Medulla oblongata (tissue), 1 donor: Measurements from ENCODE around the gene BRWD1.
A peak's percentile ranks its signal among the peaks of the same experiment; 100 is the strongest.
"Not testable (repeated sequence)": the region's sequence is repeated elsewhere in the genome, so short reads cannot be mapped to it uniquely, and the experiment has no call there.

Source experiments
- DNase-seq: peaks from one replicate; pipeline ENCODE4 v3.0.0-alpha.2; 2015; ENCODE audit errors: extremely low spot score

Gene BRWD1

DNA sequence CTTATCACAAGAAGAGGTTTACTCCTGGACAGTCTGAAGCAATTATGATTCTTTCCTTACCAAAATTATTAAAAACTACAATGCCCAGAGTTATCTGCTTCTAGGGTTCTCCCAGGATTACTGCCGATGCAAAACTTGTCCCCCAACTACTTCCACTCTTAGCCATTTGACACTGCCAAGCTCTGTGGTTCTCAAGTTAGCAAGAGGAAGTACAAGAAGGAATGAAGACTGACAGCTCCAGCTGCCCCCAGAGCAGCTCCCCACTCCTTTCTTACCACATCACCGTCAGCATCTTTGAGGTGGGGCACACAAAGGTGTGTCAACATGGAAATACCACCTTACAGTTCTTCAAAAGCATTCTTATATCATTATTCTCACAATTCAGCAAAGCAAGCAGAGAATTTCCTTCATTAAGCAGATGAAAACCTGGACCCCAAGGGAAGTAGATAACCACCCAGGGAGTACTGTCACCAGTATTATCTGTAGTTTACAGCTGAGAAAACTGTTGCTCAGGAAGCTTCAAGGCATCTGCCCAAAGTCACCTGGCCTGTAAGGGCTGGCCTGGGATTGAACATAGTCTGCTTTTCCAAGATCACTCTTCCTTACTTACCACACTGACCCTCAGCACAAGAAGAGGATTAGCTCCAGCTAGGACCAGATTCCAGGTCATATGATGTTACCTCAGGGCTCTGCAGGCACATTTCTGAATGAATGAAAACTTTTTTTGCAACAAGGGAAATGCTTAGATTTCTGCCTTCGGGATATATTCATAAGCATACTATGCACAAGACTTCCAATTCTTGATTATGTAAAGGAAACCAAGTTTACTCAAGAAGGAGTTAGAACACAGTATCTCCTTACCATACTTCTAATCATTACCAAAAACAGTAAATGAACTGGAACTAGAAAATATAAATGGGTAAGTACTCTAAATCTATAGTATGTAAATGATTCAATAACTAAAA is 139.4 kb downstream of the BRWD1 start:
- no peak for DNase-seq

DNA sequence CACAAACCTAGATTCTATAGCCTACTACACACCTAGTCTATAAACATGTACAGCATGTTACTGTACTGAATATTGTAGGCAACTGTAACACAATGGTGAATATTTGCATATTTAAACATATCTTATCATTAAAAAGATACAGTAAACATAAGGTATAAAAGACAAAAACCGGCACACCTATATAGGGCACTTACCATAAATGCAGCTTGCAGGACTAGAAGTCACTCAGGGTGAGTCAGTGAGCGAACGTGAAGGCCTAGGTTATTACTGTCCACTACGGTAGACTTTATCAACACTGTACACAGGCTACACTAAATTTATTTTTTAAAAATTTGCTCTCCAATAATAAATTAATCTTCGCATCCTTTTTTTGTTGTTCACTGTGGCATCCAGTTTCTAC is 143.5 kb downstream of the BRWD1 start:
- no peak for DNase-seq

- DNase-seq: no peak
These were observed 144.6 kb downstream of the BRWD1 start for GRCh38 chr21:39168800-39169199.

DNA sequence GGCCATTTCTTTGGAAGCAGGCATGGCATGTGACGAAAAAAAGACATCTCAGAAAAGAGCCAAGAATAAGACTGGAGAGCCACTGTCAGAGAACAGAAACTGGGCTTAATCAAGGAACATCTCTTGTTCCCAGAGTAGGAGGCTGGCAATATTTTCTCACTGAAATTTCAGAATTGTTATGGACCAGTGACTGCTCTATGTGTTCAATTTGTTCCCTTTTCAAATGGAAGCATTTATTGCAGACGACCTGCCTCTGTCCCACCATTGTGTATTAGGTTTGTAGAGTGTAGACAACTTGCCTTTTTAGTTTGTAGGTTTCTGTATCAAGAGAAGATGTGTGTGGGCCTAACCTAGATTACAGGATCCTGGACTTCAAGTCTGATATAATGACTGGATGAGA is 148.9 kb downstream of the BRWD1 start:
- DNase-seq: no peak

DNA sequence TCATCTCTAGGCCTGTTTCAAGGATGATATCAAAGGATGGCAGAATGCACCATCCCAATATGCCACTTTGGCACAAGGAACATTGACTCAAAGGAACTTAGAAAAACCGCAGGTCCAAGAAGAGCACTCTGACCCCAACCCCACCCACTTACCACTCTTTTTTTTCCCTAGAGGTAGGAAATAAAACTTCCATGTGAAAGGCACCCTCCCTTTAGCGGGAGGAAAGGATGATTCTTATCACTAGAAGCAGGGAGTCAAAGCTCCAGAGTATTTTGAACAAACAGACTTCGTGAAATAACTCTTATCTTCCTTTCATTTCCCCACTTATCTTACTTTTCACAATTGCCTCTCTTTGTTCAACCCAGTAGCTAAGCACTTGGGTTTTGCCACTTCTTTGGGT is 152.4 kb downstream of the BRWD1 start:
- no peak for DNase-seq

- no peak for DNase-seq
These were observed 153.9 kb downstream of the BRWD1 start for GRCh38 chr21:39159342-39160063.

DNA sequence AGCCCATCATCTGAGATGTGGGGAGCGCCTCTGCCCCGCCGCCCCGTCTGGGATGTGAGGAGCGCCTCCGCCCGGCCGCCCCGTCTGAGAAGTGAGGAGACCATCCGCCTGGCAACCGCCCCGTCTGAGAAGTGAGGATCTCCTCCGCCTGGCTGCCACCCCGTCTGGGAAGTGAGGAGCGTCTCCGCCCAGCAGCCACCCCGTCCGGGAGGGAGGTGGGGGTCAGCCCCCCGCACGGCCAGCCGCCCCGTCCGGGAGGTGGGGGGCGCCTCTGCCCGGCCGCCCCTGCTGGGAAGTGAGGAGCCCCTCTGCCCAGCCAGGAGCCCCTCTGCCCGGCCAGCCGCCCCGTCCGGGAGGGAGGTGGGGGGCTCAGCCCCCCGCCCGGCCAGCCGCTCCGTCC is 156.2 kb downstream of the BRWD1 start:
- DNase-seq: not testable (repeated sequence)

DNA sequence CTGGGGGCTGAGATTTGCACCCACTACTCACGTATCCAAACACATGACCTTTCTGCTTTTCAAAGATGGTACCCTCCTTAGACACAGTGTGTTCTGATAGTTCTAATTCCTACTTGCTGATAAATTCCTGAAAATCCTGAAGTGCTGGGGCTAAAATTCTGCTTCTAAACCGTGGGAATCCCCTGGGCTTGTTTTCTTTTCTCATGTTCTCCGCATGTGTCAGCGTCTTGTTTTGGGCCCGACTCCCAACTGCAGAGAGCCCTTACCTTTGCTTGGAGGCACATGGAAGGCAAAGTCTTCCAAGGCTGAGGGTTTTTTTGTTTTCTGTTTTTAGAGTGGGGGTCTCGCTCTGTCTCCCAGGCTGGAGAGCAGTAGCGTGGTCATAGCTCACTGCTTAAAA is 157.4 kb downstream of the BRWD1 start:
- no peak for DNase-seq

- no peak for DNase-seq
These were observed 157.9 kb downstream of the BRWD1 start for GRCh38 chr21:39155578-39155977.

DNA sequence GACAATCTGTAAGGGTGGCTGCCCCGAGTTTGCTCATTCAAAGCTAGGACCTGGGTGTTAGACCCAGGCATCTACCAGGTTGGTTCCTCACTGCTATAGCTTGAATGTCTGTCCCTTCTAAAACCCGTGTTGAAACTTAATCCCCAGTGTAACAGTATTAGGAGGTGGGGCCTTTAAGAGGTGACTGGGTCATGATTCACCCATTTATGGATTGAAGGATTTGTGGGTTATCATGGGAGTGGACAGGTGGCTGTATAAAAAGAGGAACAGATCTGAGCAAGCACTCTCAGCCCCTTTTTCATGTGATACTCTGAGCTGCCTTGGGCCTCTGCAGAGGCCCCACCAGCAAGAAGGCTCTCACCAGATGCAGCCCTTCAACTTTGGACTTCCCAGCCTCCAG is 159.6 kb downstream of the BRWD1 start:
- no peak for DNase-seq

DNA sequence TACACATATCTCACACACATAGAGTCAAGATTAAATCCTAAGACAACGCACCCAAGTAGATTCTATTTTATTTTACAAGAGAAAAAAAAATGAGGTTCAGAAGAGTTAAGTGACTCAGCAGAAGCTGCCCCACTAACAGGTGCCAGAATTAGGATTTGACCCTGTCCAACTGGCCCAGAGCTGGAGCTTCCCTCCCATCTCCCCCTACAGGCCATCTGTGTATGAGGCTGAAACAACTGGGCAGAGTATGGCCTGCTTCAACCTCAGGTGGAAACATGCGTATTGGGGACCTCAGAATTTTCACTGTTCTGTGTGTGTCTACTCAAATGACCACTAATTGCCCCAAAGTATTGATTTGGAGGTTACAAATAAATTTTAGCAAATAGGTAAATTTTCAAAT is 160.1 kb downstream of the BRWD1 start:
- DNase-seq: no peak

DNA sequence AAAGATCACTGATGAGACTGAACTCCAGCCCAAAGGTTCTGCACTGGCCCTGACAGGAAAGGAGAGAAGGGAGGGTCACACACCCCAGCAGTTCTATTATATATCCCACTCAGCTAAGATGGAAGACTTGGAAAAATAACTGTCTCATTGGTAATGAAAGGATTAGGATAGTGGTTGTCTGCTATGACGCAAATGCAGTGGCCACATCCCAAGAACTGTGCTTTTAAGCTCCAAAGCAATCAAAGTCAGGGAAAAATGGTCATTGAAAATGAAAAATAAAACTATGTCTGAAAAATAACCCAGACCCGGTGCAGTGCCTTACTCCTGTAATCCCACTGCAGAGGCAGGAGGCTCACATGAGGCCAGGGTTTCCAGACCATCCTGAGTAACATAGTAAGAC is 161.2 kb downstream of the BRWD1 start:
- no peak for DNase-seq

DNA sequence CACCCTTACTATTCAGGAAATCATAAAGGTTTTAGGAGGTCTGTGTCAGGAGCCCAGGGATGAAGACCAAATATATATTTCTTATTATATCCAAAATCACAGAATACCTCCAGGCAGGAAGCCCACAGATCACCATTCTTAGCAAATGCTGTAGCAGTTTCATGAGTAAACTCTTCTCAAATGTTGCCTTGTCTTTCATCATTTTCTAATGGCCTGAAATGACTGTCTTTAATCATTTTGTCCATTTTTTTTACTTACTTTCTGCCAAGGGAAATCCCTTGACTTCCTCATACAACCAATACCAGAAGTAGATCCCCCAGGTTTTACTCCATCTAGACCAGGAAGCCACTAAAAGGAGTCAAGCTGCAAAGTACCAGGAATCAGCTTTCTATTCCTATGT is 162.6 kb downstream of the BRWD1 start:
- no peak for DNase-seq

DNA sequence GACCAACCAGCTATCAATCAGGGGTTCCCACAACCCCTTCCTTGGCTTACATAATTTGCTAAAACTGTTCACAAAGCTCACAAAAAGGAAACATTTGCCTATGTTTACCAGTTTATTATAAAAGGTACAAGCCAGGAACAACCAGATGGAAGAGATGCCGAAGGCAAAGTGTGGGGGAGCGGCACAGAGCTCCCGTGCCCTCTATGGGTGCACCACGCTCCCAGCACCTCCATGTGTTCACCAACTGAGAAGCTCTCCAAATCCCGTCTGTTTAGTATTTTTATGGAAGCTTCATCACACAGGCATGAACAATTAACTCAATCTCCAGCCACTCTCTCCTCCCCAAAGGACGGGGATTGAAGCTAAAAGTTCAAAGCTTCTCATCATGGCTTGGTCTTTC is 163.1 kb downstream of the BRWD1 start:
- no peak for DNase-seq

DNA sequence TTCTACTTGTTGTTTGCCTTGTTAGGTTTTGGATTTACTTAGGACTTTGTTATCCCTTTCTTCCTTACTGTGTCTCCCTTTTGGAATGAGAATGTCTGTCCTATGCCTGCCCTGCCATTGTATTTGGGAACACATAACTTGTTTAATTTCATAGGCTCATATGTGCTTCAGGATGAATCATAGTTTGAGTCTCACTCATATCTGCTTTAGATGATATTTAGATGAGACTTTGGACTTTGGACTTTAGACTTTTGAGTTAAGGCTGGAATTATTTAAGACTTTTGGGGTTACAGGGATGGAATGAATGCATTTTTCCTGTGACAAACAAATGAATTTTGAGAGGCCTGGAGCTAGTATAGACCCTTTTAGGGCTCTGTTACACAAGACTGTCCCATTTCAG is 163.6 kb downstream of the BRWD1 start:
- DNase-seq: no peak

- no peak for DNase-seq
These were observed 164.5 kb downstream of the BRWD1 start for GRCh38 chr21:39148975-39149374.

DNA sequence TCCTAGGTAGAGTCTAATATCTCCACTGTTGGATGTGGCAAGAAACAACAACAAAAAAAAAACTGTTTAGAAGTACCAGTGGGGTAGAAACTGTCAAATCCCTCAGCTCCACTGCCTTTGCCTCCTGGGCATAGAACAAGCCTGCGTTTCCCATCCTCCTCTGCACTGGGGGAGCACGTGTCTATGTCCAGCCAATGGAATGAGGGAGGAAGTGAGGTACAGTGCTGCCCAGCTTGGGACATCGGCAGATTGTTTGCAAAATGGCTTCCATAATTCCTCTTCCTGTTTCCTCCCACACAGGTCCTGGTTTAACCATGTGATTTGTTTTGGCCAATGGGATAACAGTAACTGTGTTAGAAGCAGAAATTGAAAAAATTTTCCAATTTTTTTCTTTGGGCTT is 169.2 kb downstream of the BRWD1 start:
- no peak for DNase-seq

DNA sequence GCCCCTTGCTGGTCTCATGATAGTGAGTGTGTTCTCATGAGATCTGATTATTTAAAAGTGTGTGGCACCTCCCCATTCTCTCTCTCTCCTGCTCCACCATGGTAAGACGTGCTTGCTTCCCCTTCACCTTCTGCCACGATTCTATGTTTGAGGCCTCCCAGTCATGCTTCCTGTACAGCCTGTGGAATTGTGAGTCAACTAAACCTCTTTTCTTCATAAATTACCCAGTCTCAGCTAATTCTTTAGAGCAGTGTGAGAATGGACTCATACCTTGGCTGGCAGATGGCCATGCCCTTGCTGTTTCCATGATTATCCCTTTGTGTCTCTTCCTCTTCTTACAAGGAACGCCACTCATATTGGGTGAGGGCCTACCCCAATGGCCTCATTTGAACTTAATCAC is 170.5 kb downstream of the BRWD1 start:
- DNase-seq: no peak

DNA sequence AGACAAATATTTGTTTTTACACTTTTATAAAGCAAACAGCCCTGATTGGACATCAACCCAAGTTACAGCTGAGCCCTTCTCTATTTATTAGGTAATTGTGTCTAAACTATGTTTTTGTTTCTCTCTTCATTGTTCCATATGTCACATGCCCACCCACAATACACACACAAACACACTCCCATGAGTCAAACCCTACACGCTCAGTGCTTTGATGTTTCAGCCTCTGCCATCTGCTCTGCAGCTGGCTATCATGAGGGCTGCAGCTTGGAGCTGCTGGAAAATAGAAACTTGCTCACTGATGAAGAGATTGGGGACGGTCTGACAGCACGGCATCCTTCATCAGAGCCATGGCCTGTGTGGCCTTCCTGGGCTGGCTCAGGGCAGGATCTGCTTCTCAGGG is 171.9 kb downstream of the BRWD1 start:
- no peak for DNase-seq

DNA sequence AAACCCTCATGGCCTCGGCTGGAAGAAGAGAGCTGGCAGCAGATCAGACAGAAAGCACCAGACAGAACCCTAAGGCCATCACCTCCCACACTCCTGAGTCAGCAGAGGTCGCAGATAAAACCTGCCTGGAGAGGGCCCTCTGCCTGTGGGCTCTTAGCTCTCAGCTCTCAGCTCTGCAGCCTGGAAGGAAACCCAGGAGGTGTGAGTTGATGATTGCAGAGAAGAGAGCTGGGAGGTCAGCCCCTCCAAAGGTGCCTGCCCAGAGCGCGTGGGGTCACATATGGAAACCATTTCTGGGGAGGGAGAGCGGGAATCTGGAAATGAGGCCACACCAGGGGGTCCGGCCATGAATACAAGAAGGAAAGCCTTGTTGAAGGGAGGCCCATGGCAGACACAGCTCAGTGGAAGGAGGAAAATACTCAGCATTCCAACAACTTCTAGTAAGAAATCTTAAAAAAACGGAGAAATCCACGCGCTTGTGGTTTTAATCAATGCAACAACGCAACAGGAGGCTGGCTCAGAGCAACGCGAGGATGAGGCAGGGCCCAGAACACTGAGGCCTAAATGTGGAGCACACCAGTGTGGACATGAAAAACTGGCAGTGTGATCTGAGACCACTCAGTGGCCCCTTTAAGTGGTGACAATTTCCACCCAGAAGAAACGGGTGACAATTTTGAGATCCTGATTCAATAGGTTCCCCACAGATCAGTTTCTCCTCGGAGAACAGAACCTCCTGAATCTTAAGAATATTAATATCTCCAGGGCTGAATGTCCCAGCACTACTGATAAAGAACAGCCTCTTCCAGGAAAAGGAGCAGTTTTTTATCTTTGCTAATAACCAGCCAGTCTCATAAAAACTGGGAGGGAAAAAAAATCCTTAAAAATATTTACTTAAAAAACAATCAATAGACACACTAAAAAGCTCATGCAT is 175.9 kb downstream of the BRWD1 start:
- no peak for DNase-seq

DNA sequence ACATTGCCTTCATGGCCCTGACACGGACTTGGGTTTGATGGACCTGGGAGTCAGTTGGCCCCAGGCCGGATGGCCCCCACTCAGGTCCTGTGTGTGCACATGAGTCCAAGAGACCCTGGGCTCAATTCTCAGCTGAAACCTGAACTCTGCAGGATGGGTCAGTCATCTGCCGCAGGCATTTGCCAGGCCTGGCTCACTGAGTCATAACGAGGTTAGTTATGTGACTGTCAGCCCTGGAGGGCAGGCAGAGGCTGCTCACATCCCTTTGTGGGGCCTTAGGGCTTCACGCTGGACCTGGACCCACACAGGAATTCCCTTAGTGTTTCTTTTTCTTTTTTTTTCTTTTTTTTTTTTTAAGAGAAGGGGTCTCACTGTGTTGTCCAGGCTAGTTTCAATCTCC is 176.7 kb downstream of the BRWD1 start:
- DNase-seq: no peak

GRCh38 chr21:39136138-39136537 is 177.3 kb downstream of the BRWD1 start:
- peak; percentile 16 for DNase-seq
